Natural killer cell treated with Interleukin-12 subunit alpha and Interleukin-12 subunit beta and Interleukin-15 and Interleukin-18, amount 100 ng/mL, for 72 hours (primary cell): ENCODE measurements around the gene MOGAT2. TPM values are rescaled to one million over a fixed set of nuclear protein-coding genes. Genes with fewer than 3 reads are reported as not detected.

ENCODE experiments used
- ATAC-seq, 2 donors: fragments of 150-1000 bp; cut with Tn5 transposase in 1 of 2; sonication (Bioruptor Pico), chemical (Tn5 transposase) in 1 of 2; 2 replicates each; pipeline ENCODE4 v1.10.0; 2021
- DNase-seq: peaks from one replicate; pipeline ENCODE4 v3.0.0; 2022; ENCODE audit warnings: low spot score
- H3K27ac Mint-ChIP-seq, 2 donors: 1 replicate in 1 of 2; 2 replicates in 1 of 2; pipeline ENCODE4 v1.8.0; 2022; ENCODE audit warnings: mixed read lengths in 2 of 2, mild to moderate bottlenecking in 1 of 2, moderate library complexity in 1 of 2
- H3K27me3 Mint-ChIP-seq, 2 donors: 1 replicate in 1 of 2; 2 replicates in 1 of 2; pipeline ENCODE4 v1.8.0; 2022; ENCODE audit warnings: mixed read lengths in 2 of 2
- H3K36me3 Mint-ChIP-seq: one replicate; pipeline ENCODE4 v1.8.0; 2022; ENCODE audit warnings: mixed read lengths
- H3K4me1 Mint-ChIP-seq, 2 donors: 1 replicate in 1 of 2; 2 replicates in 1 of 2; pipeline ENCODE4 v1.8.0; 2022; ENCODE audit warnings: low read depth in 2 of 2, mixed read lengths in 2 of 2, mild to moderate bottlenecking in 1 of 2
- H3K4me3 Mint-ChIP-seq: one replicate; pipeline ENCODE4 v1.8.0; 2022; ENCODE audit warnings: mixed read lengths
- H3K9me3 Mint-ChIP-seq: 2 replicates; pipeline ENCODE4 v1.8.0; 2022; ENCODE audit warnings: mixed read lengths
- total RNA-seq, 2 donors: library from RNA; stranded (reverse); gene quantifications; one replicate each; pipeline ENCODE4 v1.2.3, GENCODE V29; 2022

Gene MOGAT2
- total RNA-seq, 2 donors from 2014 or later = not detected

- DNase-seq (no peak), ATAC-seq (no peak)
- Mint-ChIP-seq H3K4me1 (peaks cover 34 to 41% of the 10 kb centered on the region in 2 donors), H3K36me3 (no peaks in the 10 kb centered on the region), H3K9me3 (no peaks in the 10 kb centered on the region), H3K27ac (peak overlapping the region in 1 of 2 donors; percentile 24), H3K27me3 (peaks cover 29 to 33% of the 10 kb centered on the region in 2 donors), H3K4me3 (peak overlapping the region; percentile 47)
These were observed 52.5 kb downstream of the MOGAT2 start for GRCh38 chr11:75770102-75770501.

GRCh38 chr11:75771646-75772410 lies 54.2 kb downstream of the MOGAT2 start:
- peaks cover 29% of the 10 kb centered on the region in 2 donors for H3K27me3 Mint-ChIP-seq
- peaks cover 32 to 41% of the 10 kb centered on the region in 2 donors for H3K4me1 Mint-ChIP-seq
- peak; percentile 44 for DNase-seq

GRCh38 chr11:75773595-75774353 lies 56.1 kb downstream of the MOGAT2 start:
- peak; percentile 79 to 90 for ATAC-seq
- Mint-ChIP-seq H3K9me3 (no peaks in the 10 kb centered on the region), H3K36me3 (no peaks in the 10 kb centered on the region), H3K4me1 (peaks cover 32 to 45% of the 10 kb centered on the region in 2 donors), H3K4me3 (peak overlapping the region; percentile 60), H3K27ac (peak overlapping the region; percentile 49 to 67), H3K27me3 (peaks cover 19 to 21% of the 10 kb centered on the region in 2 donors)
- peak; percentile 60 for DNase-seq

More at GRCh38 chr11:75771646-75772410, 54.2 kb downstream of the MOGAT2 start:
- ATAC-seq = no peak
- Mint-ChIP-seq H3K9me3 (no peaks in the 10 kb centered on the region), H3K4me3 (no peak overlapping the region), H3K36me3 (no peaks in the 10 kb centered on the region), H3K27ac (peak overlapping the region in 1 of 2 donors; percentile 32)

GRCh38 chr11:75775056-75775455 lies 57.4 kb downstream of the MOGAT2 start:
- peak overlapping the region; percentile 12 to 47 for H3K27ac Mint-ChIP-seq
- peaks cover 34 to 41% of the 10 kb centered on the region in 2 donors for H3K4me1 Mint-ChIP-seq
- H3K4me3 Mint-ChIP-seq = no peak overlapping the region

GRCh38 chr11:75776546-75776945 lies 58.9 kb downstream of the MOGAT2 start:
- Mint-ChIP-seq H3K27ac (peak overlapping the region; percentile 49 to 88), H3K36me3 (no peaks in the 10 kb centered on the region), H3K27me3 (peaks cover 0 to 4% of the 10 kb centered on the region in 2 donors), H3K4me3 (no peak overlapping the region), H3K9me3 (no peaks in the 10 kb centered on the region), H3K4me1 (peaks cover 30 to 36% of the 10 kb centered on the region in 2 donors)
- ATAC-seq (no peak), DNase-seq (peak; percentile 38)

More at GRCh38 chr11:75775056-75775455, 57.4 kb downstream of the MOGAT2 start:
- H3K27me3 Mint-ChIP-seq = peaks cover 12 to 17% of the 10 kb centered on the region in 2 donors
- no peaks in the 10 kb centered on the region for H3K36me3 Mint-ChIP-seq
- no peak for ATAC-seq
- no peaks in the 10 kb centered on the region for H3K9me3 Mint-ChIP-seq
- DNase-seq = peak; percentile 37

GRCh38 chr11:75777461-75778110 lies 59.9 kb downstream of the MOGAT2 start:
- peaks cover 0 to under 1% of the 10 kb centered on the region in 2 donors for H3K27me3 Mint-ChIP-seq
- H3K36me3 Mint-ChIP-seq = no peaks in the 10 kb centered on the region
- peaks cover 30 to 31% of the 10 kb centered on the region in 2 donors for H3K4me1 Mint-ChIP-seq
- no peaks in the 10 kb centered on the region for H3K9me3 Mint-ChIP-seq
- peak overlapping the region; percentile 18 to 49 for H3K27ac Mint-ChIP-seq
- DNase-seq = peak; percentile 54
- peak overlapping the region; percentile 36 for H3K4me3 Mint-ChIP-seq
- ATAC-seq = peak; percentile 63 to 67

- Mint-ChIP-seq H3K27me3 (no peaks in the 10 kb centered on the region), H3K4me3 (no peak overlapping the region), H3K27ac (no peak overlapping the region), H3K36me3 (no peaks in the 10 kb centered on the region), H3K9me3 (no peaks in the 10 kb centered on the region), H3K4me1 (peaks cover 18 to 23% of the 10 kb centered on the region in 2 donors)
- DNase-seq (peak; percentile 28), ATAC-seq (no peak)
These were observed 61.3 kb downstream of the MOGAT2 start for GRCh38 chr11:75778962-75779361.

- Mint-ChIP-seq H3K36me3 (no peaks in the 10 kb centered on the region), H3K27ac (no peak overlapping the region), H3K27me3 (no peaks in the 10 kb centered on the region), H3K4me3 (no peak overlapping the region), H3K9me3 (no peaks in the 10 kb centered on the region), H3K4me1 (peaks cover 18 to 23% of the 10 kb centered on the region in 2 donors)
- peak in 1 of 2 donors; percentile 17 for ATAC-seq
- peak; percentile 25 for DNase-seq
These were observed 62.3 kb downstream of the MOGAT2 start for GRCh38 chr11:75779960-75780359.

GRCh38 chr11:75780888-75781287 lies 63.2 kb downstream of the MOGAT2 start:
- no peaks in the 10 kb centered on the region for H3K36me3 Mint-ChIP-seq
- H3K27me3 Mint-ChIP-seq = no peaks in the 10 kb centered on the region
- peak; percentile 44 for DNase-seq
- H3K27ac Mint-ChIP-seq = no peak overlapping the region
- no peaks in the 10 kb centered on the region for H3K9me3 Mint-ChIP-seq
- H3K4me3 Mint-ChIP-seq = no peak overlapping the region
- H3K4me1 Mint-ChIP-seq = peaks cover 18 to 23% of the 10 kb centered on the region in 2 donors
- ATAC-seq = no peak

GRCh38 chr11:75781296-75781695 lies 63.7 kb downstream of the MOGAT2 start:
- Mint-ChIP-seq H3K27me3 (no peaks in the 10 kb centered on the region), H3K27ac (no peak overlapping the region)
- no peak for ATAC-seq

GRCh38 chr11:75781831-75782230 lies 64.2 kb downstream of the MOGAT2 start:
- DNase-seq (no peak), ATAC-seq (no peak)
- Mint-ChIP-seq H3K9me3 (no peaks in the 10 kb centered on the region), H3K27me3 (no peaks in the 10 kb centered on the region), H3K36me3 (no peaks in the 10 kb centered on the region), H3K4me1 (peaks cover 16 to 18% of the 10 kb centered on the region in 2 donors), H3K4me3 (no peak overlapping the region), H3K27ac (no peak overlapping the region)

More at GRCh38 chr11:75781296-75781695, 63.7 kb downstream of the MOGAT2 start:
- H3K9me3 Mint-ChIP-seq = no peaks in the 10 kb centered on the region
- H3K36me3 Mint-ChIP-seq = no peaks in the 10 kb centered on the region
- peaks cover 18 to 20% of the 10 kb centered on the region in 2 donors for H3K4me1 Mint-ChIP-seq
- H3K4me3 Mint-ChIP-seq = no peak overlapping the region
- DNase-seq = no peak
